ELR (cell line): ENCODE data around the gene RNPEP.
A peak's percentile ranks its signal among the peaks of the same experiment; 100 is the strongest.
"Not testable (repeated sequence)": the region's sequence is repeated elsewhere in the genome, so short reads cannot be mapped to it uniquely, and the experiment has no call there.

ENCODE experiments used
- DNase-seq: peaks from one replicate; pipeline ENCODE4 v3.0.0-alpha.2; 2015; ENCODE audit warnings: low read depth

The RNPEP gene

DNA sequence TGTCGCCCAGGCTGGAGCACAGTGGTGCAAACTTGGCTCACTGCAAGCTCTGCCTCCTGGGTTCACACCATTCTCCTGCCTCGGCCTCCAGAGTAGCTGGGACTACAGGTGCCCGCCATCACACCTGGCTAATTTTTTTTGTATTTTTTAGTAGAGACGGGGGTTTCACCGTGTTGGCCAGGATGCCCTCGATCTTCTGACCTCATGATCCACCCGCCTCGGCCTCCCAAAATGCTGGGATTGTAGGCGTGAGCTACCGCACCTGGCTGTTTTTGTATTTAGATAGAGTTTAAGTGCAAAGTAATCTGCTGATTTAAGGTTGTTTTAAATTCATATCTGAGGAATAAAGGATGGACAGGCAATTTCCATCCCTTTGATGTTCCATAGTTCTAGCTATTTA is 20.1 kb upstream of the RNPEP start:
- DNase-seq = not testable (repeated sequence)

DNA sequence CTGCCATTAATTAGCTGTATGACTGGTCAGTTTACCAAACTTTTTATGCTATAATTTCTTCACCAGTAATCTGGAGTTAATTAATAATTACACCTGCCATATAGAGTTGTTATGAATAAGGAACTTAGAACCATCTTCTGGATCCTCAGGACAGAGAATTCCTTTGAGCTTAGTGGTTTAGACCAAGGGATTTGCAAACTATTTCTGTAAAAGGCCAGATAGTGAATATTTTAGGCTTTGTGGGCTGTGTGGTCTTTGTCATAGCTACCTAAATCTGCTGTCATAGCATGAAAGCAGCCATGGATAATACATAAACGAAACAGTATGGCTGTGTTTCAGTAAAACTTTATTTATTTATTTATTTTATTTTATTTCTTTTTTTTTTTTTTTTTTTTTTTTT is 18.2 kb upstream of the RNPEP start:
- DNase-seq = peak; percentile 44

DNA sequence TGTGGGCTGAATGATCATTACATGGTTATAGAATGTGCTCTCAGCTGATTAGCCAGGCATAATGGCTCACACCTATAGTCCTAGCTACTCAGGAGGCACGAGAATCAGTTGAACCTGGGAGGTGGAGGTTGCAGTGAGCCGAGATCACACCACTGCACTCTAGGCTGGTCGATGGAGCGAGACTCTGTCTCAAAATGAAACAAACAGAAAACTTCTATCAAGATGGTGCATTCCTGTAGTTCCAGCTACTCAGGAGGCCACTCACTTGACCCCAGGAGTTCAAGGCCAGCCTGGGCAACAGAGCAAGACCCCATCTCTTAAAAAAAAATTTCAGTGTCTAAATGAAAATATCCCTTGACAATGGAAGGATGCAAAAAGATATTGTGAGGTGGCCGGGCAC is 16.3 kb upstream of the RNPEP start:
- no peak for DNase-seq

DNA sequence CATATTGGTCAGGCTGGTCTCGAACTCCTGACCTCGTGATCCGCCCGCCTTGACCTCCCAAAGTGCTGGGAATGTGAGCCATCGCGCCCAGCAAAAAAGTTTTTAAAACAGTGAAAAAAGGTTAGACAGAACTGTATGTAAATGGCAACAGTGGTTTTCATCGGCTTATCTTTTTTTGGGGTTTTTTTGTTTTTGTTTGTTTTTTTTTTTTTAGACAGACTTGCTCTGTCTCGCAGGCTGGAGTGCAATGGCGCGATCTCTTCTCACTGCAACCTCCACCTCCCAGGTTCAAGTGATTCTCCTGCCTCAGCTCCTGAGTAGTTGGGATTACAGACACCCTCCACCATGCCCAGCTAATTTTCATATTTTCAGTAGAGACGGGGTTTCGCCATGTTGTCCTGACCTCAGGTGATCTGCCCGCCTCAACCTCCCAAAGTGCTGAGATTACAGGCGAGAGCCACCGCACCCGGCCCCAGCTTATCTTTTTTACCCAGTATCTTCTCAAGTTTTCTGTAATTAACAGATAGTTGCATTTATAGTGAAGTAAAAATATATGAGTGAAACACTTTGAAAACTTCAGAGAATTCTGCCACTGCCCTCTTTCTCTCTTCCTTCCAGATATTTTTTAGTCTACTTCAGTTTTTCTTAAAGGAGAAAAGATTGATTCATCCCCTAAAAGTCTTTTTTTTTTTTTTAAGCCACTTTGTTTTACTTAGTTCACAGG is 14.1 kb upstream of the RNPEP start:
- no peak for DNase-seq

DNA sequence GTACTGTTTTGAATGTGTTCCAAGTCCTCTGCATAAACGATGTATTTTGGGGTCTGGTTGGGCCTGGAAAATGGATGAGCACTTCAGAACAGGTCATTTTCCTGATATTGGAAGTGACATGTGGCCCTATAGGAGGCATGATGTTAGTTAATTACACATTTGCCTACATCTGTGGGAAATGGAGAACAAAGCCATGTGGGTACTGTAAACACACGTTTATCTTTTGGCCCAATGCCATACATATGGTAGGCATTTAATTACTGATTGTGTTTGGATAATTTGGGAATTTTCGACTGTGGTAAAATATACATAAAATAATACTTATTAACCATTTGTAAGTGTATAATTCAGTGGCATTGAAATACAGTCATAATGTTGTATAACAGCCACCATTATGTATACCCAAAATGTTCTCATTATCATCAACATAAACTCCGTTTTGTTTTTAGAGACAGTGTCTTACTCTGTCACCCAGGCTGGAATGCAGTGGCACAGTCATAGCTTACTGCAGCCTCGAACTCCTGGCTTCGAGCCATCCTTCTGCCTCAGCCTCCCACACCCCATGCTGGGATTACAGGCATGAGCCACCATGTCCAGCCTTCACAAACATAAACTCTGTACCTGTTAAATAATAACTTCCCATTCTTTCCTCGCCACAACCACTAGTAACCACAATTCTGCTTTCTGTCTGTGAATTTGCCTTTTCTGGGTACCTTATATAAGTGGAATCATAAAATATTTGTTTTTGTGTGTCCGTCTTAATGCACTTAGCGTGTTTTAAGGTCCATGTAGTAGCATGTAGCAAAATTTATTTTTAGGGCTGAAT is 11.9 kb upstream of the RNPEP start:
- DNase-seq = peak; percentile 56

DNA sequence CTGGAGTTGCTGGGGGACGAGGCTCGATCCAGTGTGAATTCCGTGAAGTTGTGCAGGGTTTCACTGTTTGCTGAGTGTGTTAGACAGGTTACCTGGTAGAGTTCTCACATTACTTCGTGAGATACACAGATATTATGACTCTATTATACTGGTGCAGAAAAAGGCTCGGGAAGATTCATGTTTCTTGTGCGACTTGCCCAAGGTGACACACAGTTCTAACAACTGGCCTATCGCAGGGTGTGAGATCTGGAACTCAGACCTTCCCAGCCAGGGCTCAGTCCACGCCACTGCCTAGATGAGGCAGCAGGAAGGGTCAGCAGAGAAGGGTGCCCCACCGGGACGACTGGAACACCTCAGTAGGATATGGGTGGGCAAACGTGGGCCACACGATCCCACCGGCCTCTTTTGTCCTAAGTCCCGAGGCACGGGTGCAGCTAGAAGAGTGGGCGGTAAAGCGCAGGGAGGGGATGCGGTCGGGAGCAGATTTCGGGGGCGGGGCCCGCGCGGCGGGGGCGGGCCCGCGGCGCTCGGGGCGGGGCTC is 296 bp upstream of the RNPEP start:
- DNase-seq = no peak

DNA sequence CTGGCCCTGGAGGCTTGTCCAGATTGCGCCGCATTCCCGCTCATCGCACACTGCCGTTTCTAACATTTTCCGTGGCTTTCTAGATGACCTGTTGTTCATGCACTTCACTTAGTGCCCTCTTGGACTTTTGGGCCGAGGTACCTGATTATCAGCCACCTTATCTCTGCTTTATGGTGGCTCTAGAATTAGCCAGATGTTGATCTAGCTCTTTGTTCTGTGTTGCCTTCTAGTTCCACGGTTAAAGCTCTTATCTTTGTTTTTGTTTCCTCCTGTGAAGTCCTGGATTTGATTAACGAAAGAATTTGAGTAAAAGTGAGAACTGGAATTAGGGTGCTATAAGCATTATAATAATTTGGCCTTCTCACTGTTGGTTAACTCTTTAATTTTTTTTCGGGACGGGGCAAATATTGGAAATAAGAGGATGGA is 945 bp downstream of the RNPEP start:
- DNase-seq = no peak

DNA sequence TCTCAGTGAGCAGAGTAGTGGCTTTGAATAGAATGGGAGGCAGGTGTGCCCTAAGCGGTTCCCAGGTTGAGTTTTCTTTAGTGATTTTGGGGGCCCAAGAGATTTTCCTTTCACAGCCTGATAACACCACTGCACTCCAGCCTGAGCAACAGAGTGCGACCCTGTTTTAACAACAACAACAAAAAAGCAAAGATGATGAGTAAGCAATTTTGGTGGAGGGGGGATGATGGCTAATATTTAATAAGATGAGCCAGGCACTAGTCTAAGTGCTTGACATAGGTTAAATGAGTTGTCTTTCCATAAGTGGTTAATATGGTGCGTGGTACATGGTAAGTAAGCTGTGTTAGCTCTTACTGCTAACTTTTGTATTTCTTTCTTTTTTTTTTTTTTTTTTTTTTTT is 2.0 kb downstream of the RNPEP start:
- no peak for DNase-seq

DNA sequence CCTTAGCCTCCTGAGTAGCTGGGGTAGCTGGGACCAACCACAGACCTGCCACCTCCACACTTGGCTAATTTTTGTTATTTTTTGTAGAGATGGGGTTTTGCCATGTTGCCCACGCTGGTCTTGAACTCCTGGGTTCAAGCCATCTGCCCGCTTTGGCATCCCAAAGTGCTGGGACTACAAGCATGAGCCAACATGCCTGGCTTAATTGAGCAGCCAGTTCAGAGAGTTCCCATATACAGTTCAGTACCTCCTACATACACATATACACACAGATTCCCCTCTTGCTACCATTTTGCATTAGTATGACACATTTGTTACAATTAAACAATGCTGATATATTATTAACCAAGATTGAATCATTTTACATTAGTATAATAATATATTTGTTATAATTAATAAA is 2.9 kb downstream of the RNPEP start:
- DNase-seq = no peak

DNA sequence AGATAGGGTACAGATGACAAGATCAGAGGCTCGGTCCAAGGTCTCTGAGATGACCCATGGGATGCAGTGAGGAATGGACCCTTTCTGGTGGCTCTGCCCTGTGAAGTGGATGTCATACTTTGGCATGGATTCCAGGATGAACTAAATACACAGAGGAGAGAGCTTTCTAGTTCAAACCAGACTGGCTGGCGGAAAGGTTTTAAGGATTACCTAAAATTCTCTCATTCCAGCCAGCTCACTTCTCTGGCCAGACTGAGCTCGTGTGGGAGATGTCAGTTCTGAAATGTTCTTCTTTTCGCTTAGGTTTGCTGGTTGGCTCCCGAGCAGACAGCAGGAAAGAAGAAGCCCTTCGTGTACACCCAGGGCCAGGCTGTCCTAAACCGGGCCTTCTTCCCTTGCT is 6.2 kb downstream of the RNPEP start:
- DNase-seq = no peak

DNA sequence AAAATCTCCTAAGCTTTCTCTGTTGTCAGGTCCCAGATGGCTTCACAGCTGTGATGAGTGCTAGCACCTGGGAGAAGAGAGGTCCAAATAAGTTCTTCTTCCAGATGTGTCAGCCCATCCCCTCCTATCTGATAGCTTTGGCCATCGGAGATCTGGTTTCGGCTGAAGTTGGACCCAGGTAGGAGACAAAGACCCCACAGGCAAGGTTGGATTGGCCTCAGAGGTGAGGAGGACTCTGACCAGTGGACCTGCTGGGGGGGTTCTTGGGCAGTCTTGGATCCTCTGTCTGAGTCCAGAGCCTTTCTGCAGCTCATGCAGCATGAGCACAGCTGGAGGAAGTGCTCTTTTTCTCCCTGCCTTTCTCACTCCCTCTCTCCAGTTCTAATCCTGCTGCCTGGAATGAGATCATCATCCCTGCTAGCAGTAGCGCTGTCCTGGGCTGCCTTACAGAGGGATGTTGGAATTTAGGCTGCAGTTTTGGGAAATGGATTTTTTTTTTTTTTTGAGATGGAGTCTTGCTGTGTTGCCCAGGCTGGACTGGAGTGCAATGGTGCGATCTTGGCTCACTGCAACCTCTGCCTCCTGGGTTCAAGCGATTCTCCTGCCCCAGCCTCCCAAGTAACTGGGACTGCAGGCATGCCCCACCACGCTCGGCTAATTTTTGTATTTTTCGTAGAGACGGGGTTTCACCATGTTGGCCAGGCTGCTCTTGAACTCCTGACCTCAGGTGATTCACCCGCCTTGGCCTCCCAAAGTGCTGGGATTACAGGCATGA is 7.1 kb downstream of the RNPEP start:
- no peak for DNase-seq

DNA sequence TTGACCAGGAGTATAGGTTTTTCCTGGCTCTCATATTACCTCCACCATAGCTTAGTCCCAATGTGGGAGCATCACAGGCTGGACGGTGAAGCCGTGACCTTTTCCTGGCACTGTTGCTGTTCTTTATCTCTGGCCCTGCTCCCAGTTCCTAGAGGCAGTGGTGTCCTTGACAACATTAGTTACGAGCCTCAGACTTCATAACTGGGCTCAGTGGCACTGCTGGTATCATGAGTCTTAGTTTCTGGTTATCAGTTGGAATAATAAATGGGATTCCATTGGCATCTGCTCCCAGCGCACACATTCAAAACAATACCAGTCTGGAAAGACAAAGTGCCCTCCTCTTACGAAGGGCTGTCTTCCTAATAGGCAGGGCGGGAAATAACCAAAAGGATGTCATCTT is 8.0 kb downstream of the RNPEP start:
- no peak for DNase-seq

DNA sequence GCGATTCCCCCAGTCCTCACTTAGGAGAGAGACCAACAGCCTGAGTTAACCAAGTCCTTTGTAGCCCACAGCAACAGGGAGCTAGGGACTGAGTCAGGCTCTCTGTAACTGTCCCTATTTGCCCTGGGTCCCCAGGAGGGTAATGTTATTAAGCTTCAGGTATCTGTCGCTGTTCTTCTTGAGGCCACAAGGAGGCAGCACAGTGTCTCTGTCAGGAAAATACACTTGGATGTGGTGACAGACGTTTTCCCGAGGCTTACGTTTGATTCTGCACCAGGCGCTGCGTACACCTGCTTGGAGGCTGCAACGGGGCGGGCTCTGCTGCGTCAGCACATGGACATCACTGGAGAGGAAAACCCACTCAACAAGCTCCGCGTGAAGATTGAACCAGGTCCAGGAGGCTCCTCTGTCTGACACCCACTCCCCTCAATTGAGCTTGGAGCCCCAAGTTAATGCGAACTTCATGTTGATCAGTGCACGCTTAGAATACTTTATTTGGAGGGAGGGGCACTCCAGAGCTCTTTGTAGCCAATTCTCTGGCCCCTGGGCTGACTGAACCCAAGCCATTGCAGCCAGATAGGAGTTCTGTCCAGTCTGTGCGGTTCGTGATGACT is 17.3 kb downstream of the RNPEP start:
- DNase-seq = peak; percentile 71

DNA sequence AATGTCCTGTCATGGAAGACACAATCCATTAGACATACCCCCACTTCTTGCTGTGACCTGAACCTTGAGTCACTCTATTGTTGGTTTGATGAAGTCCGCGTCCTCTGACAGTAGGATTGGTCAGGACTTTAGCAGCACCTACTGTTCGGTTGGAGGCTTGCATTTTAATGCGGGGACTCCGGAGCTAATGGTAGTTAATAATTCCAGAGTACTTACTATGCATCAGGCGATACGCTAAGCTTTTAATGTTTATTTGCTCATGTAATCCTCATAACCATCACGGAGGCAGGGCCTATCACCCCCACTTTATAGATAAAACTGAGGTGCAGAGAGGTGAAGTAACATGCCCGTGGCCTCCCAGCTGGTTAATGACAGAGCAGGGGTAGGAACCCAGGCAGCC is 20.1 kb downstream of the RNPEP start:
- no peak for DNase-seq

DNA sequence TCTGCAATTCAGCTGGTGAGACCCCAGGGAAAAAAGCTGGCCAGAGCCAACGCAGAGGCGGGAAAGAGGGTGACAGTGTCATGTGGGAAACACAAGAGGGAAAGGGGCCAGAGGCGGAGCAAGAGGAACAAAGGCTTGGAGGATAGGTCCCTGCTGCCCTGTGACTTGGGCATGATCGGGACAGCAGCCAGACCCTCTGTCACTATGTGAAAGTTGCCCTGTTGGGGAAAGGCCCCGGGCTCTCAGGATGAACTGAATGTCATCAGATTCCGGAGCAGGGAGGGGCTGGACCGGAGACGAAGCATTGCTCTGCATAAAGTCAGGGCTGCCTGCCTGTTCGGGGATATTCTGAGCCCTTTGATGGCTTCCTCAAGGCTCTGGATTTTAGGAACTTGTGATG is 22.3 kb downstream of the RNPEP start:
- no peak for DNase-seq

DNA sequence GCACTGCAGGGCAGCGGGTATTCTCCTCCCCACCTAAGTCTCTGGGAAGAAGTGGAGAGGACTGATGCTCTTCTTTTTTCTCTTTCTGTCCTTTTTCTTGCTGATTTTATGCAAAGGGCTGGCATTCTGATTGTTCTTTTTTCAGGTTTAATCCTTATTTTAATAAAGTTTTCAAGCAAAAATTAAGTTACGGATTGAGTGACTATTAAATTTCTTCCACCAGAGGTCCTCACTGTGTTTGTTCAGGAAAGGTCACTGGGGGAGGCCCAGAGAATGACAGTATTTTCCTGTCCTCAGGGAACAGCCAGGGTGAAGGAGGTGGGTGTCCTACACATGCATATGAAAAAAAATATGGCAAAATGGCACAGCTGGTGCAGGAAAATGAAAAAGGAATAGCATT is 23.5 kb downstream of the RNPEP start:
- peak; percentile 57 for DNase-seq

DNA sequence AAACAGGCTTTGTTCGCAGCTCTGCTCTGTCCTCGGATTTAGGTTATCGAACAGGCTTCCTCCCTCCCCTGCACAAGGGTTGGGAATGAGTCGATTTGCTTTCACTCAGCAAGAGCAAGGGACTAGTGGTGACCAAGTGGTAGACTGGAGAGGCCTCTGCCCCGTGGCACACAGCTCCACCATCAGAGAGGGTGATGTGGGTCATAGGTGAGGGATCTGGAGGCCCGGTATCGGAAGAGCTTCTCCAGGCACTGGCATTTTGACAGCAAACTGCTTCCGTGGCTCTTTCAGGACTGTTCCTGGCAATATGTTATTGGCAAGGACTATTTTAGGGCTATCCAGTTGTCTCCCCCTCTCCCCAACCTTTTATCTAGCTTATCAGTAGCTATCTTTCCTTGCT is 24.9 kb downstream of the RNPEP start:
- DNase-seq = no peak

DNA sequence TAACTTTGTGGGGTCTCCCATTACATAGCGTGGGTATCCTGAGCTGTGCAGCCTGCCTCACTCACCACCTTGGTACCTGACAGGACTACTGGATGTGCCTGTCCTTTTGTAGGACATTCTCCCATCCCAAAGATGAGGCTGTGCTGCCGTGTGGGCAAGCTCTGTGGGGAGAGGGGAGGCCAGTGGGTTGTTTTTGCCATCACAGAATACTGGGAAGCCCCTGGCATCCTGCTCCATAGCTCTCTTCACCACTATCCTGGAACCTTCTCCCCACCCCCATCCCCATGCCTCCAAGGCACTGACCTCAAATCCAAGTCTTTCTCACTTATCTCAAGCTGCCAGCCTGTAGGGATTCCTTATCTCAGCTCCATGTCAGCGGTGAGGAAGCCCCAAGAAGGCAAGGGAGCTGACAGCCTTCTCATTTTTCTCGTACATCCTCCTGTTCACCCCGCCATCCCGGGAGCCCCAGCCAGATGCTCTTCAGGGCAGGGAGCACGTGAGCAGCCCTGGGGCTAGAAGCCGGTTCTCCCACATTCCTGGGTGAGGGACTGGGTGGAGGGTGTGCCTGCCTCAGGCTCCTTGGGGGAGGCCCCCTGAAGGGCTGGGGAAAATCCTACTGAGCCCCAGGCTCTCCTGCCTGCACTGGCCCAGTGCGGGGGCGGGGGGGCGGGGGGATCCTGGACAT is 25.5 kb downstream of the RNPEP start:
- peak; percentile 65 for DNase-seq

DNA sequence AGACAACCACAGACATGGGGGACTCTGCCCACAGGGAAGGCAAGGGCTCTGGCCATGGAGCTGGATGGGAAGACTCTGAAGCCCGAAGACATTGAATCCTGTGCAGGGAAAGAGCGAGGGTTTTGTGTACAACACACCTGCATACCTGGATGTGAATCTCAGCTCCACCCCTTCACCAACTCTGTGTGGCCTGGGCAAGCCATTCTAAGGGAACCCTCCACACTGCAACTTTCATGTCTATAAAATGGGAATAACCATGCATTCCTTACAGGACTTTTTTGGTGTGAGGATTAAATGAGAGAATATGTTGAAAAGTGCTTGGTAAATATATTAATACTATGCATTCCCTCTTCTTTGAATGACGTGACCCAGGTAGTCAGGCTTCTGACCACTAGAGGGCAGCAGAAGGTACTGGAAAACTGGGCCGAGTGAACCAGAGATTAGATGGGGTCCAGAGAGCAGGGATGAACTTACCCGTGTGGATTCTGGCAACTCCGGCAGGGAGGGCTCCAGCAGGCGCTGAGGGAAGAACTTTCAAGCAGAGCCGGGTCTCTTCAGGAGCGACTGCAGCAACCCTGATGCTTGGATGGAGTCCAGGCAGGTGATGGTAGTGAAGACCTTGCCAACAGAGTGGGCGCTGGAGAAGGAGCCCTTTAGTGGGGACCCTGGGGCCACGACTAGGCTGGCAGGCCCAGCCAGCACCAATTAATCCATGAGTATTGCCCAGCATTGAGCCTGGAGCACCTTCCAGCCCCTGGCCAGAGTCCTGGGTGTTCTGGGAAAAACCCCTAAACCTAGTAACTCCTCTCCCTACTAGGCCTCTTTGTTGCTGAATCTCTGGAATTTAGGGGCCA is 27.1 kb downstream of the RNPEP start:
- peak; percentile 82 for DNase-seq

DNA sequence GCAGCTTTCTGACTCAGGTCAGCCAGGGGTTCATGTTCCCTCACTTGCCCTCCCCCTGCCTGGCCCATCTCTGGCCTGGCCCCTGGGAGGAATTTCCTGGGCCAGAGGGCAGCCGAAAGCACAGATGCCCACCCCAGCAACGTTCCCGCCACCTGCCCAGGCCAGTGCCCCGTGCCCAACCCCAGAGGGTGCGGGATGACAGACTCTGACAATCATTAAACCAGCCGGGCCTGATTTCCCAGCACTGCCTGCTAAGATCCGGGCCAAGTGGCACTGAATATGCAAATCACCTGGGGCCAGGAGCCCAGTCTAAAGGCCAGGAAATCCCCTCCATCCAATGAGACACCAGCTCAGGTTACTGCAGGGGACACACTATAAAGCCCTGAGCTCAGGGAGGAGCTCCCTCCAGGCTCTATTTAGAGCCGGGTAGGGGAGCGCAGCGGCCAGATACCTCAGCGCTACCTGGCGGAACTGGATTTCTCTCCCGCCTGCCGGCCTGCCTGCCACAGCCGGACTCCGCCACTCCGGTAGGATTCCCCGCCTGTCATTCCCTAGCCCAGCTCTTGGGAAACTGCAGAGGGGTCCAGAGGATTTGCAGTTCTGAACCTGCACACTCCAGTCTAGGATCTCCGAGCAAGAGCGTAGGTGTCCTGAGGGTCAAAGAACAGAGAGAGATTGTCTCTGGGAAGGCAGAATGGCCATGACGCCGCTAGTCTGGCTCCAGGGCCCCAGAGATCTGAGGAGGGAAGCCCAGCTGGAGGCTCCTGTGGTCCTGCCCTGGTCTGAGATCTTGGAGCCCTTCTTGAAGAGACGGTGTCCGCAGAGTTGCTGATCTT is 27.9 kb downstream of the RNPEP start, which contains the start of gene ELF3:
Gene ELF3, plus strand, starts transcription at position 408 of the 836 bp plus-strand sequence. CDS start 550 bp downstream, outside the sequence.
- DNase-seq = peak; percentile 30
